Skeletal muscle cell (primary cell): Measurements from ENCODE around the gene COL8A1.

Experiments used
- DNase-seq: peaks from one replicate; pipeline ENCODE4 v3.0.0-alpha.2; 2010; ENCODE audit warnings: low read depth
- H3K4me3 ChIP-seq: 2 replicates; pipeline ENCODE4 v1.5.1; 2011; ENCODE audit warnings: low read depth, mild to moderate bottlenecking, control low read depth, low read length, moderate library complexity

COL8A1 gene

GRCh38 chr3:99776516-99777209 is 138.3 kb downstream of the COL8A1 start:
- no peak for DNase-seq
- H3K4me3 ChIP-seq, result no peak overlapping the region

- no peak for DNase-seq
- H3K4me3 ChIP-seq, result no peak overlapping the region
These were observed 138.8 kb downstream of the COL8A1 start for GRCh38 chr3:99777210-99777549.

GRCh38 chr3:99777708-99778107 is 139.3 kb downstream of the COL8A1 start:
- no peak for DNase-seq
- no peak overlapping the region for H3K4me3 ChIP-seq

- DNase-seq, result no peak
- H3K4me3 ChIP-seq, result no peak overlapping the region
These were observed 142.4 kb downstream of the COL8A1 start for GRCh38 chr3:99780749-99781148.

GRCh38 chr3:99781761-99782160 is 143.4 kb downstream of the COL8A1 start:
- DNase-seq, result no peak
- no peak overlapping the region for H3K4me3 ChIP-seq

- peak; percentile 87 for DNase-seq
These were observed 144.7 kb downstream of the COL8A1 start for GRCh38 chr3:99783011-99783573.

GRCh38 chr3:99789011-99789721 is 150.8 kb downstream of the COL8A1 start:
- H3K4me3 ChIP-seq, result no peak overlapping the region
- no peak for DNase-seq

More at GRCh38 chr3:99783011-99783573, 144.7 kb downstream of the COL8A1 start:
- H3K4me3 ChIP-seq, result no peak overlapping the region

- no peak overlapping the region for H3K4me3 ChIP-seq
- no peak for DNase-seq
These were observed 156.1 kb downstream of the COL8A1 start for GRCh38 chr3:99794485-99794884.

GRCh38 chr3:99795573-99795972 is 157.2 kb downstream of the COL8A1 start:
- H3K4me3 ChIP-seq, result no peak overlapping the region

GRCh38 chr3:99799422-99799821 is 161.0 kb downstream of the COL8A1 start:
- H3K4me3 ChIP-seq, result no peak overlapping the region
- DNase-seq, result no peak

More at GRCh38 chr3:99795573-99795972, 157.2 kb downstream of the COL8A1 start:
- DNase-seq, result no peak

- H3K4me3 ChIP-seq, result no peak overlapping the region
- no peak for DNase-seq
These were observed 164.9 kb downstream of the COL8A1 start for GRCh38 chr3:99803297-99803696.

GRCh38 chr3:99805160-99805559 is 166.8 kb downstream of the COL8A1 start:
- DNase-seq, result no peak
- H3K4me3 ChIP-seq, result no peak overlapping the region

- peak; percentile 52 for DNase-seq
- no peak overlapping the region for H3K4me3 ChIP-seq
These were observed 169.9 kb downstream of the COL8A1 start for GRCh38 chr3:99808163-99808794.

- no peak overlapping the region for H3K4me3 ChIP-seq
- no peak for DNase-seq
These were observed 171.2 kb downstream of the COL8A1 start for GRCh38 chr3:99809565-99809964.

GRCh38 chr3:99810403-99810802 is 172.0 kb downstream of the COL8A1 start:
- no peak for DNase-seq
- no peak overlapping the region for H3K4me3 ChIP-seq

- DNase-seq, result no peak
- H3K4me3 ChIP-seq, result peak overlapping the region; percentile 82
These were observed 178.6 kb downstream of the COL8A1 start for GRCh38 chr3:99817047-99817436.

GRCh38 chr3:99817437-99818240 is 179.2 kb downstream of the COL8A1 start, which contains the start of gene CMSS1:
Gene CMSS1, plus strand, starts transcription at chr3:99817862.
- peak within 1 kb of the TSS; percentile 82 for H3K4me3 ChIP-seq
- peak; percentile 77 for DNase-seq

GRCh38 chr3:99818818-99819217 is 180.4 kb downstream of the COL8A1 start:
- H3K4me3 ChIP-seq, result no peak overlapping the region
- DNase-seq, result no peak
